GM18867 (cell line): ENCODE data around the gene CDYL2.
A peak's percentile ranks its signal among the peaks of the same experiment; 100 is the strongest.
"Not testable (repeated sequence)": the region's sequence is repeated elsewhere in the genome, so short reads cannot be mapped to it uniquely, and the experiment has no call there.

ENCODE experiments used
- ATAC-seq: cut with Tn5 transposase; IDR thresholded peaks from one replicate; pipeline ENCODE4 v1.9.1; 2021; ENCODE audit warnings: mild to moderate bottlenecking, moderate library complexity; ENCODE audit not compliant: unreplicated experiment

CDYL2 gene, protein sequence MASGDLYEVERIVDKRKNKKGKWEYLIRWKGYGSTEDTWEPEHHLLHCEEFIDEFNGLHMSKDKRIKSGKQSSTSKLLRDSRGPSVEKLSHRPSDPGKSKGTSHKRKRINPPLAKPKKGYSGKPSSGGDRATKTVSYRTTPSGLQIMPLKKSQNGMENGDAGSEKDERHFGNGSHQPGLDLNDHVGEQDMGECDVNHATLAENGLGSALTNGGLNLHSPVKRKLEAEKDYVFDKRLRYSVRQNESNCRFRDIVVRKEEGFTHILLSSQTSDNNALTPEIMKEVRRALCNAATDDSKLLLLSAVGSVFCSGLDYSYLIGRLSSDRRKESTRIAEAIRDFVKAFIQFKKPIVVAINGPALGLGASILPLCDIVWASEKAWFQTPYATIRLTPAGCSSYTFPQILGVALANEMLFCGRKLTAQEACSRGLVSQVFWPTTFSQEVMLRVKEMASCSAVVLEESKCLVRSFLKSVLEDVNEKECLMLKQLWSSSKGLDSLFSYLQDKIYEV

DNA sequence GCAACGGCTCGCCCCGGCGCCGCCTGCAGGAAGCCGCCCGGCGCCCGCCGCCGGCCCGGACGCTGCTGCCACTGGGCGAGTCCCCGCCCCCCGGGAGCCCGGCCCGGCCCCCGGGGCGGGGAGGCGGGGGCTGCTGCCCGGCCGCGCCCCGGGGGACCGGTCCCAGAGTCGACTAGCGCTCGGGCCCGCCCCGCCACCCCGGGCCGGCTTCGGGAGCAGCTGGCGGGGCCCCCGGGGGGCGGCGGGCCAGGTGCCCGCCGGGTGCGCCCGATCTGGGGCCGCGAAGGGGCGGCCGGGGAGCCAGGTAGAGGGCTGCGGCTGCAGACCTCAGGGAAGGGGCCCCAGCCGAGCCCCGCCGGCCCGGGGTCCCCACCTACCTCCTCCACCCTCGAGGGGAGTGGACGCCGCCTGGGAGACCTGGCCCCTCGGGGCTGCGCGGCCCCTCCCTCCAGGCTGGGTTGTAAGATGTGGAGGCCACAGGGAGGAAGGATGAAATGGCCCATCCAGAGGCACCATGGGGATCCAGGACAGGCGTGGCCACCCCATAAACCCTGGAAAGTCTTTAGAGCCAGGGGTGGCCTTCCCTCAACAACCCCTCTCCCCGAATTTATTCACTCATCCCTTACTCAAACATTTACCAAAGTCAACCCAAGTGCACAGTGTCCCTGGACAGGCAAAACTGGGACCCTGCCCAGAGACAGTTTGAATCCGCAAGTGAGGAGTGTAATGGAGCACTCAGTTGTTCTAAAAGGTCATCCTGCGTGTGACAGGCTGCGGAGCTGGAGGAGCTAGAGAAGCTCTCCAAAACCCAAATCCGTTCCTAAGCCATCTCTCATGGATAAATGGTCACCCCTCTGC lies at the start of gene CDYL2:
Gene CDYL2 (minus strand): TSS at position 73 of the 858 bp plus-strand sequence. CDS start 425 bp downstream, outside the sequence.
- ATAC-seq = peak; percentile 82

DNA sequence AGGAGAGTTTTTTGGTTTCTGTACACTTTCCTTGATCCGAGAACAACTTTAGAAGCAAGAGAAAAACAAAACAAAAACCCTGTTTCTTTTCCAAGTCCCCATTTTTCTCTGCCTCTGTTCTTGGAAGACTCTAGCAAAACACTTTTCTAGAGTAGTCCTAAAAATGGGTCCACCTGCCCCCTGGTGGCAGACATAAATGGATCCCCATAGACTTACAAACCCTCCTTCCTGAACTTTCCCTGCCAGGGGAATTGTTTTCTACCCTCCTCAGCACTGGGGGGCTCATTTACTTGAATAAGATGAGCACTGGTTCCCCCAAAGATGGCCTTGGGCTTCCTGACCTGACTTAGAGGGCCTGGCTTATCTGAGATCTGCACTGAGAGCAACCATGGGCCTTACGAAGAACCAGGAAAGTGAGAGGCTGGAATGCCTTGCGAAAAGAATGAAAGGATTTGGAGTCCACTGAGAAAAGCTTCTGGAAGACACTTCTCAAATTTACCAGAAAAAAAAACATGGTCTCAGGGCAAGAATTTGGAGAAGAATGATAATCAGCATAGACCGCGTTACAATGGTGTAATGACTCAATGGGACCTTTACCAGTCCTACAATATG lies 48.0 kb upstream of the CDYL2 start:
- ATAC-seq = no peak

DNA sequence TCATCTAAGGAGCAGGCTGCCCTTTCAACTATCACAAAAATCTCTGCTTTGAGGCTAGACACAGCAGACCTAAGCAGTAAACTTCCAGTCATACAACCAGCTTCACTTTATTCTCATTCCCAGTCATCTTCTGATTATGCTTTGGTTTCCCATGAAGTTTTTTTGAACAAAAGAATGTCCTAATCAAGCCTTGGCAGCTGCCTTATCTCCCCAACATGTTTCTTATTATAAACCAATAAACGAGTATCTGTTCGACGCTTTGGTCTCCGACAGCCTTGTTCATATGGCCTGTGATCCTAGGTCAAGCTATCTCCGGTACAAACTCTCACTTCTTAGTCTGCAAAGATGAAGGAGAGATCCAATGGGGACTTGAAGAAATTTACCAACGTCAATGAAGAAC lies 47.4 kb upstream of the CDYL2 start:
- ATAC-seq = no peak

DNA sequence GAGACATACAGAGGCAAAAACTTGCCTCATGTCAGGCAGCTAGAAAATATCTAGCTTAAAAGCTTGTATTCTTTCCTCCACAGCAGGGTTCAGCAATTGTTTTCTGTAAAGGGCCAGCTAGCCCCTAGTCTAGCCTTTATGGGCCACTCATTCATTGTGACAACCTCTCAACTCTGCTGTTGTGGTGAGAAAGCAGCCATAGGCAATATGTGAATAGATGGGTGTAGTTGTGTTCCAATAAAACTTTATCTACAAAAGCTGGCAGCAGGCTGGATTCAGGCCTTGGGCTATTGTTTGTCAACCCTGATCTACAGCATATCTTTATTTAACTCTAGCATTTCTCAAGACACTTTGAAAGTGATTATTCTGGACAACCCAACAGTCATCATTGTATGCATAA lies 46.4 kb upstream of the CDYL2 start:
- no peak for ATAC-seq

DNA sequence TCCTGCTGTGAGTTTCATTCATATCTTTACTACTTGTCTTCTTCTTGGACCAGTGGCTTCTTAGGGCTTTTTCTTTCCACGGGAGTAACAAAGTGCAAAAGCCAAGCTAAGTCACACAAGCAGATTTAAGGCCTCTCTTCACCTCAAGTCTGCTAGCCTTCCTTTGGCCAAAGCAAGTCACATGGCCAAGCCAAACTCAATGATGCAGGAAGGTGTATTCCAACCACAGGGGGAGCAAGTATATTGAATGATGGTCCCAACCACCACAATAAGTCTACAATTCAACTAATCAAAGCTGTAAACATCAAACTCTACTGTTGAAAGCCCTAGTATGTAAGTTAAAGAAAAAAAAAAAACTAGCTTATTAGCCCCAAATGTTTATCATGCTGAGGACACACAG lies 44.5 kb upstream of the CDYL2 start:
- ATAC-seq = no peak

DNA sequence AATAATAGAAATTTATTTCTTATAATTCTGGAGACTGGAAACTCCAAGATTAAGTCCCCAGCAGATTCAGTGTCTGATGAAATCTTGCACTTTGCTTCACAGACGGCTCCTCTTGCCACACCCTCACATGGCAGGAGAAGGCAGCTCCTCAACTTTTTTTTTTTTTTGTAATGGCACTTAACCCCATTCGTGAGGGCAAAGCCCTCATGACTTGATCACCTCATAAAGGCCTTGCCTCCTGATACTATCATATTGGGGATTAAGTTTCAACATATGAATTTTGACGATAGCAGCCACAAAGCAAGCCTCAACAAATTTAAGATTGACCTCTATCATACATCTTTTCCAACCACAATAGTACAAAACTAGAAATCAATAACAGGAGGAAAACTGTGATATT lies 42.3 kb upstream of the CDYL2 start:
- ATAC-seq = no peak

DNA sequence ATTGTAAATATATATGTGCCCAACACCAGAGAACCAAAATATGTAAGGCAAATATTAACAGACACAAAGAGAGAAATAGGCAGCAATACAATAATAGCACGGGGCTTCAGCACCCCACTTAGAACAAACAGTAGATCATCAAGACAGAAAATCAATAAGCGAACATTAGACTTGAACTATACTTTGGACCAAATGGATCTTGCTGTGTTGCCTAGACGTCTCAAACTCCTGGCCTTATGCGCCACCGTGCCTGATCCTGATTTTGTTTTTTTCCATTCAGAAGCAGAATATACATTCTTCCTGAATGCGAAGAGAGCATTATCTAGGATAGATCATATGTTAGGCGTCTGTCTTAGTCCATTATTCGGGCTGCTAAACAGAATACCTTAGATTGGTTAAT lies 41.9 kb upstream of the CDYL2 start:
- ATAC-seq = no peak

DNA sequence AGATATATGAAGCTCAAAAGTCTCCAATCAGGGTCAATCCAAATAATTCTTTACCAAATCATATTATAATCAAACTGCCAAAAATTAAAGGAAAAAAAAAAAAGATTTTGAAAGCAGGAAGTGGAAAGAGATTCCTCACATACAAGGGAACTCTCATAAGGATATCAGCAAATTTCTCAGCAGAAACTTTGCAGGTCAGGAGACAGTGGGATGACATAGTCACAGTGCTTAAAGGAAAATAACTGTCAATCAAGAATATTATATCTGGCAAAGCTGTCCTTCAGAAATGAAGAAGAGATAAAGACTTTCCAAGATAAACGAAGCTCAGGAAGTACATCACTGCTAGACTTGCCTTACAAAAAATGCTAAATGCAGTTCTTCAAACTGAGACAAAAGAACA lies 40.0 kb upstream of the CDYL2 start:
- no peak for ATAC-seq

DNA sequence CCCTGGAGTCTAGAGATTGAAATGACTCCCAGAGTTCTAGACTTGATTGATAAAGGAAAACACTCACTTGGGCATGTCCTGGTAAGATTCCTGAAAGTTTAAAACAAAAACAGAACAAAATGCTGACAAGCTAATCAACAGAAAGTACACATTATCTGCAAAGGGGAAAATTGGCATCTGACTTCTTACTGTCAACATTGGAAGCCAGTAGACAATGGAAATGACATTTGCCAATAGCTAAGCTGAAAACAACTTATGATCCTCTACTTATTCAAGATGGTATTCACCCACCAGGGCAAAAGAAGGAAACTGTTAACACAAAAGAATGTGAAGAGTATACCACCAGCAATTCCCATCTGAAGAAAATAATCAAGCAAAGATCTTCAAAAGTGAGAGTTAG lies 36.8 kb upstream of the CDYL2 start:
- no peak for ATAC-seq

DNA sequence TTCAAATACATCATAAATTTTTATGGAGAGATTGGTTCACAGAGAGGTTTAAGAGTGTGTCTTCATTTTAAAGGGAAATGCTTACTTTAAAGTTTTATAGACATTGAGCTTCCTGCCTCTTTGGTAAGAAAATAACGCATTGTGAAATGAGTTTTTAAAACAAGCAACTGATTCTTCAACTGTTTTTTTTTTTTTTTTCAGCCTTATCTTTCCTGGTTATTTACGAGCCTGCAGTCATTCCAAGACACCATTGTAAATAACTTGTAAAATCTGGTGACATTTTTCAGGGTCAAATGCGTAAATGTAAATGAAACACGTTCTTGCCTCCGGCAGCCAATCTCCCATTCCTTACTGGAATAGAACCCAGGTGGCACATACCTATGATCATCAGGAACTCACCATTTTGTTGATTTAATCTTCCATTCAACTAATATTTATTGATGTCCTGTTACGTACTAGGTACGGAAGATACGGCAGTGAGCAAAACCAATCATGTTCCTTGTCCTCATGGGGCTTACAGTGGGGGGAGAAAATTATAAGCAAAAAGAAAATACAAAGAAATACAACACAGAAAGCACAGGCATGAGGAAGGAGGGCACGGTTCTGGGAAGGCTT lies 33.2 kb upstream of the CDYL2 start:
- ATAC-seq = no peak

DNA sequence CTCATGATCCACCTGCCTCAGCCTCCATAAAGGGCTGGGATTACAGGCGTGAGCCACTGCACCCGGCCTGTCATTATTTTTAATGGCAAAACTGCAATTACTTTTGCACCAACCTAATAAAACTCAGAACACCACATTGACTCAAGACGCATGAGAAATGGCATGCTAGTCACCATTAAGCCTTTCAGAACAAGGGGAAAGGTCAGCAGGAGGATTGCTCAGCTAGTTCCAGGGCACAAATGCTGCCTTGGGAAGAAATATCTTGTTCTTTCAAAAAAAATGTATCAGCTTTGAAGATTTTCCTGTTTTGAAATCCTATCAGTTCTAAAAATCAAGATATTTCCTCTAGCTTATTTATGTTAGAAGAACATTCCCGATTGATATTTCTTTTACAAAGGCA lies 32.4 kb upstream of the CDYL2 start:
- ATAC-seq = no peak

DNA sequence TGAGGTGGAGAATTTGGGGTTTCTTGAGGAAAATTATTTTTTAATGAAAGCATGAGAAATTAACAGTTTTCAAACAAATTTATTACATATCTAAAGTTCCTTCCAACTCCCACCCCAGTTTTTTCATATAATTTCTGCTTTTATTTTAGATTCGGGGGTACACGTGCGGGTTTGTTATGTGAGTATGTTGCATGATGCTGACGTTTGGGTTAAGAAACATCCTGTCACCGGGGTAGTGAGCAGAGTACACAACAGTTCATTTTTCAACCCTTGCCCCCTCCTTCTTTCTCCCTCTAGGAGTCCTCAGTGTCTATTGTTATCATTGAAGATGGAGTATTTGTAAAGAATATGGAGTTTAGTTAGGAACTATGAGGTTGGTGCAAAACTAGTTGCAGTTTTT lies 31.8 kb upstream of the CDYL2 start:
- no peak for ATAC-seq

DNA sequence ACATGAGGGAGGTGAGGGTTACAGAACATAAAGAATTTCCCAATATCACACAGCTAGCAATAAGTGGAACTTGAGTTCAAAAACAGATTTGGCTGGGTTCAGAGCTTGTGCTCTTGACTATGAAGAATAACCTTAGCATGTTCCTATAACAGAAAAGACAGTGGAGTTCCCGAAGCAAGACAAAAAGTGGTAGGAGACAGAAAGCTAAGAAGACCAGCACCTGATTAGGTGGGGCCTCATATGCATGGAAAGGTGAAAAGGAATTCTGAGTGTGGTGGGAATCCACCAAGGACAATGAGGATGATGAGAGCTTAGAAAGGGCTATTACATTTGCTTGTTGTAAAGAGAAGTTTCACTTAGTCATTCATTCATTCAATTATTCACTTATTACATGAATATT lies 26.6 kb upstream of the CDYL2 start:
- ATAC-seq = no peak

DNA sequence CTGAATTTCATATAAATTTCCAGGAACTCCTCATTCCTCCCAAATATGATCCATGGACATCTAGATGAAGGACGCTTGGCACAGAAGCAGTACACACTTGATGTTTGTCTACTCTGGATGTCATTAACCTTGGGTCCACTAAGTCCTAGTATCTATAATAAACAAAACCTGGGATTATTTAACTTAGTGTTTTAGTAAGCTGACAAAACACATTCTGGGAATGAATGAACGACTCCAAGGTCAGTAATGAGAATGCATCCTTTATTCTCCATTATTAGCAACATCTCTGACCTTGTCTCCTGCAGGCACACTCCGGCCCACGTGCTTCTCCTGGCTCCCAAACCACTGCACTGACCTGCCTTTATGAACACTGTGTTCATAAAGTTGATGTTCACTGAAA lies 24.1 kb upstream of the CDYL2 start:
- ATAC-seq = no peak

DNA sequence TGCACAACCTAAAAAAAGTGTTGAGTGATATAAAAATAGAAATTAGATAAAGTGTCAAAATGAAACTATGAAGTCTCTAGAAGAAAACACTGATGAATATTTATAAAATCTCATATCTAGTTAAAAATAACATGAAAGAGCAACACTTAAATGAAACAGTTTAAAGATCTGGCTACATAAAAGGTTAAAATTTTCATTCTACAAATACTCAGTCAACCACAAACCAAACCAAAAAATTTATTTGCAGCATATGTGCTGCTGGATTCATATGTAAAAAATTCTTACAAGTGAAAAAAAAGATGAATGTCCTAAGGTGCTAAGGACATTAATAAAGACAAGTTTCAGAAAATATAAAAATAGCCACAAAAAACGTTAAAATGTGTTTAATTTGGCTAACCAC lies 22.6 kb upstream of the CDYL2 start:
- ATAC-seq = no peak

DNA sequence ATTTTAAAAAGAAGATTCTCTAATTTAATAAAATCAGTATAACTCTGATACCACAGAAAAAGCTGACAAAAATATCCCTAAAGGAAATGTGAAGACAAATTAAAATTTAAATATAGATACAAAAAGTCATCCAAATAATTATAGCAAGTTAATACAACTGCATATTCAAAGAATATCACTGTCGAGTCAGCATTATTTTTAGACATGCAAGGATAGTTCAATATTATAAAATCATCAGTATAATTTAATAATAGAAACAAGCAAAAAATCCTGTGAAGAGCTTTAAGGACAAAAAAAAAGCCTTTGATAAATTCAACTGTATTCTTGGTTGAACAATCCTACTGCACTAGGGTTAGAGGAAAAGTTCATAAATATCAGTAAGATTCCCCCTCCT lies 21.0 kb upstream of the CDYL2 start:
- no peak for ATAC-seq

DNA sequence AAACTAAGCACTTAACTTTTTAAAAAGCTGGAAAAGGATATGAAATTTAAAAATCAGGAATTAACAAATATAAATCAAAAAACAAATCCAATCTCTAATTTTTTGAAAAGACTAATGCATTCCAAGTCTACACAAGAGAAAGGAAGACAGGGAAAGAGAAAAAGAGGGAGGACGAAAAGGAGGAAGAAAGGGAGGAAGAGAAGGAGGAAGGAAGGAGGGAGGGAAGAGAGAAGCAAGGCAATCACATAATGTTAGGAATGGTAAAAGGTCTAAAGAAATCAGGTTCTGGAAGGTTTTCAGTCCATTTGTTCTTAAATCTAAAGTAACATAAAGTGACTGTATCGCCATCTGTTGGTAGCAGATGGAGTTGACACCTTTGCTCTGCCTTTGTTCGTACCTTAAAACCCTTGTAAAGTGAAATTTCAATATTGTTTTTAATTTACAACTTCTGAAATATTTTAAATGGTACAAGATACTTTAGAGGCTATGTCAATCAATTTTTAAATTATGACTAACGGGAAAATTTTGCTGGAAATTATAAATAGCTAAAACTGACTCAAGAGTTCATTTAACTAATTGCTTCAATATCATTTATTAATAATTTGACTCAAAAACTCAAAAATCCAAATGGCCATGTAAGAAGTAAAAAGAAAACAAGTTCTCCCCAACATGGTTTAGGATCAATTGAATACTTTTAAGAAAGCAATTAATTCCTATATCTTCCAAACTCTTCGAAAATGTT lies 20.4 kb upstream of the CDYL2 start:
- ATAC-seq = no peak

DNA sequence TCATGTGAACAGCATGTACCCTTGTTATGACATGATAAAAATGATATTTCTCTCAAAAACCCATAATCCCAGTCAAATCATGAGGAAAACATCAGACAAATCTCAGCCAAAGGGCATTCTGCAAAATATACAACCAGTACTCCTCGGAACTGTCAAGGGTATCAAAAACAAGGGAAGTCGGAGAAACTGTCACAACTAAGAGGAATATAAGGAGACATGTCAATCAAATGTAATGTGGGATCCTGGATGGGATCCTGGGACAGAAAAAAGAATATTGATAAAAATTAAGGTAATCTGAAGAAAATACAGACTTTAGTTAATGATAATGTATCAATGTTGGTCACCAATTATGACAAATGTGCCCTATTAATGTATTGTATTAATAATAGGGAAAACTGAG lies 15.6 kb upstream of the CDYL2 start:
- ATAC-seq = no peak

DNA sequence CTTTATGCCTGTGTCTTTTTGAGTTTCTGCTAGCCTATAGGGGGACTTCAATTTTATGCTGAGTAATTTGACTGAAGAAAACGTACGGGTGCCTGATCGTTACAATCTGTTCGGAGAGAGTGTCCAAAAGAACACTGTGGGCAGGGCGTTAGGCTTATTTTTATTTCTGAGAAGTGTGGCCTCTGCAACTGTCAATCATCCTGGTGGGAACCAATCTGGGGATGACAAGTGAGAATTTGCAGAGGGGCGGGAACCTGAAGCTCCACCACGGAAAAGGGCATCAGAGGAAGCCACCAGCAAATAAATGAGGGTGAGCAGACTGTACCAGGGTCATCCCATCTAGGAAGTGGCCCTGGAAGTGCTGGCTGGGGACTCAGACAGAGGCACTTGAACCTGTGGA lies 12.0 kb upstream of the CDYL2 start:
- ATAC-seq = no peak

DNA sequence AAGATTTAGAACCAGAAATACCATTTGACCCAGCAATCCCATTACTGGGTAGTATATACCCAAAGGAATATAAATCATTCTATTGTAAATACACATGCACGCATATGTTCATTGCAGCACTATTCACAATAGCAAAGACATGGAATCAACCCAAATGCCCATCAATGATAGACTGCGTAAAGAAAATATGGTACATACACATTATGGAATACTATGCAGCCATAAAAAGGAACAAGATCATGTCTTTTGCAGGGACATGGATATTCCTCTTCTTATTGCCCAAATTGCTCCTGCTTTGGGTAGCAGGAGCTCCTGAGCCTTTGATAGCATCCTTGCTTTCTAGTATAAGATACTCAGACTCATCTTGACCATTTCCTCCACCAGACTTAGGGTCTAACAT lies 10.9 kb upstream of the CDYL2 start:
- ATAC-seq = not testable (repeated sequence)
